GM10847 (cell line): ENCODE data around the gene PANK2.

ENCODE experiments used
- POLR2A ChIP-seq: IDR thresholded peaks from 2 replicates; pipeline ENCODE4 v1.6.1; 2011; ENCODE audit not compliant: insufficient read length; ENCODE audit errors: extremely low read depth

PANK2 gene

GRCh38 chr20:3932277-3932676, 43.1 kb downstream of the PANK2 start:
- no peak for TF ChIP-seq POLR2A

- no peak for TF ChIP-seq POLR2A
Measured at GRCh38 chr20:3932681-3933080, 43.5 kb downstream of the PANK2 start.

- TF ChIP-seq POLR2A: no peak
Measured at GRCh38 chr20:3933218-3933617, 44.0 kb downstream of the PANK2 start.

GRCh38 chr20:3934624-3935023, 45.4 kb downstream of the PANK2 start:
- TF ChIP-seq POLR2A: no peak

GRCh38 chr20:3935295-3935955, 46.2 kb downstream of the PANK2 start:
- TF ChIP-seq POLR2A: no peak

- TF ChIP-seq POLR2A: no peak
Measured at GRCh38 chr20:3935956-3936340, 46.8 kb downstream of the PANK2 start.

- TF ChIP-seq POLR2A: no peak
Measured at GRCh38 chr20:3937618-3938017, 48.4 kb downstream of the PANK2 start.

- TF ChIP-seq POLR2A: no peak
Measured at GRCh38 chr20:3940905-3941304, 51.7 kb downstream of the PANK2 start.

- no peak for TF ChIP-seq POLR2A
Measured at GRCh38 chr20:3964719-3965118, 75.5 kb downstream of the PANK2 start.

- TF ChIP-seq POLR2A: no peak
Measured at GRCh38 chr20:3966571-3966970, 77.4 kb downstream of the PANK2 start.

GRCh38 chr20:3970016-3970415, 80.8 kb downstream of the PANK2 start:
- TF ChIP-seq POLR2A: no peak

- TF ChIP-seq POLR2A: no peak
Measured at GRCh38 chr20:3971145-3971544, 82.0 kb downstream of the PANK2 start.

GRCh38 chr20:3972161-3972560, 83.0 kb downstream of the PANK2 start:
- TF ChIP-seq POLR2A: no peak

- TF ChIP-seq POLR2A: no peak
Measured at GRCh38 chr20:3973705-3974104, 84.5 kb downstream of the PANK2 start.

- TF ChIP-seq POLR2A: no peak
Measured at GRCh38 chr20:3976511-3976910, 87.3 kb downstream of the PANK2 start.
